MM.1S (cell line): ENCODE measurements around the gene TLE5.
"Not testable (repeated sequence)": the region's sequence is repeated elsewhere in the genome, so short reads cannot be mapped to it uniquely, and the experiment has no call there.

Source experiments
- DNase-seq: peaks from one replicate; pipeline ENCODE4 v3.0.0-alpha.2; 2015
- H2AFZ ChIP-seq: fragments of 300-600 bp; sonication (generic); 2 replicates; pipeline ENCODE4 v1.6.0; 2016; ENCODE audit warnings: antibody characterized with exemption, low read length
- H3F3A ChIP-seq: fragments of 300-600 bp; sonication (generic); 2 replicates; pipeline ENCODE4 v1.6.1; 2016; ENCODE audit warnings: mild to moderate bottlenecking, antibody characterized with exemption, low read length, moderate library complexity, mixed read lengths; ENCODE audit not compliant: insufficient read depth
- H3K27ac ChIP-seq: fragments of 300-600 bp; sonication (generic); 2 replicates; pipeline ENCODE4 v1.5.1; 2016; ENCODE audit warnings: mild to moderate bottlenecking, low read length
- H3K27me3 ChIP-seq: fragments of 300-600 bp; sonication (generic); replicated peaks from 2 replicates; pipeline ENCODE4 v1.6.0; 2016; ENCODE audit warnings: low read length; ENCODE audit not compliant: insufficient read depth
- H3K36me3 ChIP-seq: fragments of 300-600 bp; sonication (generic); replicated peaks from 2 replicates; pipeline ENCODE4 v1.6.1; 2016; ENCODE audit warnings: mild to moderate bottlenecking, low read length, mixed read lengths; ENCODE audit not compliant: insufficient read depth
- H3K4me1 ChIP-seq: fragments of 300-600 bp; sonication (generic); 2 replicates; pipeline ENCODE4 v1.6.1; 2016; ENCODE audit warnings: low read length, mixed read lengths
- H3K4me2 ChIP-seq: fragments of 300-600 bp; sonication (generic); 2 replicates; pipeline ENCODE4 v1.6.0; 2016; ENCODE audit warnings: low read depth, low read length
- H3K4me3 ChIP-seq: fragments of 300-600 bp; sonication (generic); 2 replicates; pipeline ENCODE4 v1.5.1; 2016; ENCODE audit warnings: low read length, mixed read lengths
- H3K79me2 ChIP-seq: fragments of 300-600 bp; sonication (generic); 2 replicates; pipeline ENCODE4 v1.6.1; 2016; ENCODE audit warnings: mixed run types, low read length, mixed read lengths
- H3K9ac ChIP-seq: fragments of 300-600 bp; sonication (generic); 2 replicates; pipeline ENCODE4 v1.6.1; 2016; ENCODE audit warnings: low read length, mixed read lengths
- H3K9me2 ChIP-seq: fragments of 300-600 bp; sonication (generic); replicated peaks from 2 replicates; pipeline ENCODE4 v1.6.1; 2016; ENCODE audit warnings: mild to moderate bottlenecking, low read length, mixed read lengths; ENCODE audit not compliant: insufficient read depth
- H3K9me3 ChIP-seq: fragments of 300-600 bp; sonication (generic); replicated peaks from 2 replicates; pipeline ENCODE4 v1.6.1; 2016; ENCODE audit warnings: mild to moderate bottlenecking, low read length, mixed read lengths; ENCODE audit not compliant: insufficient read depth
- H4K20me1 ChIP-seq: fragments of 300-600 bp; sonication (generic); 2 replicates; pipeline ENCODE4 v1.6.1; 2016; ENCODE audit warnings: mild to moderate bottlenecking, low read length, moderate library complexity, mixed read lengths; ENCODE audit not compliant: insufficient read depth
- CTCF ChIP-seq: fragments of 300-600 bp; sonication (generic); IDR thresholded peaks from 2 replicates; pipeline ENCODE4 v1.5.1; 2016; ENCODE audit warnings: antibody characterized with exemption, low read length, mixed read lengths
- EZH2 ChIP-seq: fragments of 300-600 bp; sonication (generic); optimal IDR thresholded peaks from 2 replicates; pipeline ENCODE3; 2017; ENCODE audit warnings: low read depth, mild to moderate bottlenecking, antibody characterized with exemption, low read length, mixed read lengths
- EZH2phosphoT487 ChIP-seq: fragments of 300-600 bp; sonication (generic); IDR thresholded peaks from 2 replicates; pipeline ENCODE4 v1.6.1; 2018; ENCODE audit warnings: antibody characterized with exemption, low read length

Gene TLE5

GRCh38 chr19:3012621-3013262, 49.6 kb downstream of the TLE5 start:
- Histone ChIP-seq H3K4me2 (no peak overlapping the region), H3K27me3 (peaks cover 91% of the 10 kb centered on the region), H3F3A (no peaks in the 10 kb centered on the region), H3K4me1 (no peaks in the 10 kb centered on the region), H3K9me3 (no peaks in the 10 kb centered on the region), H2AFZ (no peak overlapping the region), H3K4me3 (no peak overlapping the region), H3K36me3 (no peaks in the 10 kb centered on the region), H4K20me1 (no peaks in the 10 kb centered on the region), H3K79me2 (no peaks in the 10 kb centered on the region), H3K27ac (no peak overlapping the region), H3K9ac (no peak overlapping the region), H3K9me2 (no peaks in the 10 kb centered on the region)
- TF ChIP-seq CTCF, result no peak
- no peak for TF ChIP-seq EZH2phosphoT487
- TF ChIP-seq EZH2, result no peak
- no peak for DNase-seq

- H3F3A ChIP-seq, result not testable (repeated sequence)
Observed at GRCh38 chr19:3012059-3012458, 50.2 kb downstream of the TLE5 start.

GRCh38 chr19:3010871-3011270, 51.4 kb downstream of the TLE5 start:
- Histone ChIP-seq H3F3A (no peaks in the 10 kb centered on the region), H3K79me2 (no peaks in the 10 kb centered on the region), H3K4me3 (no peak overlapping the region), H4K20me1 (no peaks in the 10 kb centered on the region), H3K27ac (no peak overlapping the region), H3K9ac (no peak overlapping the region), H3K36me3 (no peaks in the 10 kb centered on the region), H3K9me2 (no peaks in the 10 kb centered on the region), H3K4me2 (no peak overlapping the region), H3K4me1 (no peaks in the 10 kb centered on the region), H3K27me3 (peaks cover 84% of the 10 kb centered on the region), H3K9me3 (no peaks in the 10 kb centered on the region), H2AFZ (no peak overlapping the region)
- no peak for TF ChIP-seq EZH2phosphoT487
- no peak for TF ChIP-seq EZH2
- no peak for TF ChIP-seq CTCF
- DNase-seq, result no peak

More at GRCh38 chr19:3012059-3012458, 50.2 kb downstream of the TLE5 start:
- not testable (repeated sequence) for H2AFZ ChIP-seq, H3K4me1 ChIP-seq, H3K27ac ChIP-seq, H3K9me2 ChIP-seq, H4K20me1 ChIP-seq, H3K36me3 ChIP-seq, DNase-seq, H3K4me3 ChIP-seq, H3K9me3 ChIP-seq, H3K4me2 ChIP-seq, H3K79me2 ChIP-seq, H3K9ac ChIP-seq
- peaks cover 91% of the 10 kb centered on the region for H3K27me3 ChIP-seq

GRCh38 chr19:3008994-3009393, 53.3 kb downstream of the TLE5 start:
- no peak for DNase-seq
- no peaks in the 10 kb centered on the region for H3K36me3 ChIP-seq
- H3K9ac ChIP-seq, result no peak overlapping the region
- no peak overlapping the region for H3K27ac ChIP-seq
- H3K4me3 ChIP-seq, result no peak overlapping the region
- no peaks in the 10 kb centered on the region for H4K20me1 ChIP-seq
- no peaks in the 10 kb centered on the region for H3K79me2 ChIP-seq
- H3K9me3 ChIP-seq, result no peaks in the 10 kb centered on the region
- no peaks in the 10 kb centered on the region for H3F3A ChIP-seq
- H3K9me2 ChIP-seq, result no peaks in the 10 kb centered on the region
- H3K4me2 ChIP-seq, result no peak overlapping the region
- no peak overlapping the region for H2AFZ ChIP-seq
- H3K4me1 ChIP-seq, result no peaks in the 10 kb centered on the region
- TF ChIP-seq EZH2phosphoT487, result no peak
- no peak for TF ChIP-seq CTCF
- no peak for TF ChIP-seq EZH2
- H3K27me3 ChIP-seq, result peaks cover 87% of the 10 kb centered on the region
